GM12891 (cell line): ENCODE results near the gene GABRB3.

Experiments used
- POLR2A ChIP-seq: IDR thresholded peaks from 2 replicates; pipeline ENCODE4 v1.6.1; 2011; ENCODE audit warnings: low read depth, low read length, control low read depth
- POLR2AphosphoS5 ChIP-seq: IDR thresholded peaks from 2 replicates; pipeline ENCODE4 v1.6.1; 2011; ENCODE audit warnings: low read depth, low read length, control low read depth
- POU2F2 ChIP-seq: IDR thresholded peaks from 2 replicates; pipeline ENCODE4 v1.6.1; 2011; ENCODE audit warnings: low read depth, mild to moderate bottlenecking, control low read depth, low read length, moderate library complexity
- SPI1 ChIP-seq: IDR thresholded peaks from 2 replicates; pipeline ENCODE4 v1.6.1; 2011; ENCODE audit warnings: low read depth, low read length, control low read depth

- TF ChIP-seq POLR2AphosphoS5 (no peak), POLR2A (no peak), POU2F2 (no peak), SPI1 (no peak)
Observed at GRCh38 chr15:26635614-26636013, 137.3 kb downstream of the GABRB3 start.
